Neural cell (in vitro differentiated cells): Measurements from ENCODE around the gene EXD2. TPM values are rescaled to one million over a fixed set of nuclear protein-coding genes. Genes with fewer than 3 reads are reported as not detected.
A peak's percentile ranks its signal among the peaks of the same experiment; 100 is the strongest.
"Not testable (repeated sequence)": the region's sequence is repeated elsewhere in the genome, so short reads cannot be mapped to it uniquely, and the experiment has no call there.

Experiments used
- H2AFZ ChIP-seq: fragments of 200-600, 300-800 bp; sonication (generic), shearing (Covaris generic); 2 replicates; pipeline ENCODE4 v1.6.0; 2014; ENCODE audit warnings: low read depth, mild to moderate bottlenecking, antibody characterized with exemption, low read length, moderate library complexity
- H3F3A ChIP-seq: fragments of 200-600 bp; shearing (Covaris generic); 2 replicates; pipeline ENCODE4 v1.6.1; 2016; ENCODE audit warnings: mild to moderate bottlenecking, moderate library complexity, mixed read lengths, antibody characterized with exemption, low read length; ENCODE audit not compliant: insufficient read depth, poor library complexity, severe bottlenecking
- H3K27ac ChIP-seq: fragments of 200-600, 300-800 bp; sonication (generic), shearing (Covaris generic); 2 replicates; pipeline ENCODE4 v1.5.1; 2014; ENCODE audit warnings: mild to moderate bottlenecking, low read length, moderate library complexity
- H3K27me3 ChIP-seq: fragments of 300-800, 200-600 bp; sonication (generic), shearing (Covaris generic); 2 replicates; pipeline ENCODE4 v1.6.0; 2014; ENCODE audit warnings: mild to moderate bottlenecking, low read depth, low read length, moderate library complexity; ENCODE audit not compliant: insufficient read depth
- H3K36me3 ChIP-seq: fragments of 300-800, 200-600 bp; sonication (generic), shearing (Covaris generic); 2 replicates; pipeline ENCODE4 v1.5.1; 2014; ENCODE audit warnings: mild to moderate bottlenecking, antibody characterized with exemption, low read length, moderate library complexity; ENCODE audit not compliant: insufficient read depth
- H3K4me2 ChIP-seq: fragments of 300-800, 200-600 bp; sonication (generic), shearing (Covaris generic); 2 replicates; pipeline ENCODE4 v1.6.0; 2014; ENCODE audit warnings: mild to moderate bottlenecking, low read length
- H3K4me3 ChIP-seq: fragments of 300-800, 200-600 bp; sonication (generic), shearing (Covaris generic); 2 replicates; pipeline ENCODE4 v1.5.1; 2014; ENCODE audit warnings: mild to moderate bottlenecking, low read length, moderate library complexity
- H3K79me2 ChIP-seq: fragments of 200-600 bp; shearing (Covaris generic); replicated peaks from 2 replicates; pipeline ENCODE4 v1.6.0; 2014; ENCODE audit warnings: mild to moderate bottlenecking, low read length, moderate library complexity; ENCODE audit not compliant: insufficient read depth
- H3K9ac ChIP-seq: fragments of 300-800, 200-600 bp; sonication (generic), shearing (Covaris generic); 2 replicates; pipeline ENCODE4 v1.6.1; 2016; ENCODE audit warnings: mild to moderate bottlenecking, low read length, mixed read lengths
- H3K9me2 ChIP-seq: fragments of 200-600 bp; shearing (Covaris generic); 2 replicates; pipeline ENCODE4 v1.6.1; 2016; ENCODE audit warnings: mild to moderate bottlenecking, low read length, mixed read lengths; ENCODE audit not compliant: insufficient read depth
- H3K9me3 ChIP-seq: fragments of 200-600, 300-800 bp; sonication (generic), shearing (Covaris generic); 2 replicates; pipeline ENCODE4 v1.6.1; 2016; ENCODE audit warnings: mild to moderate bottlenecking, mixed run types, low read length, moderate library complexity, mixed read lengths
- H4K20me1 ChIP-seq: fragments of 200-600 bp; shearing (Covaris generic); 2 replicates; pipeline ENCODE4 v1.6.1; 2016; ENCODE audit warnings: mild to moderate bottlenecking, mixed run types; ENCODE audit not compliant: insufficient read depth
- EP300 ChIP-seq: fragments of 450-650 bp; conservative IDR thresholded peaks from 2 replicates; pipeline ENCODE4 v1.6.1; 2014; ENCODE audit warnings: antibody characterized with exemption, mild to moderate bottlenecking, moderate library complexity; ENCODE audit not compliant: poor library complexity, severe bottlenecking
- EZH2 ChIP-seq: fragments of 200-600, 300-800 bp; shearing (Covaris generic), sonication (generic); IDR thresholded peaks from 2 replicates; pipeline ENCODE4 v1.6.1; 2014; ENCODE audit warnings: antibody characterized with exemption, low read length, borderline replicate concordance, mild to moderate bottlenecking; ENCODE audit not compliant: insufficient read depth, poor library complexity, severe bottlenecking
- MXI1 ChIP-seq: fragments of 450-650 bp; conservative IDR thresholded peaks from 2 replicates; pipeline ENCODE4 v1.6.1; 2014; ENCODE audit warnings: antibody characterized with exemption, mild to moderate bottlenecking; ENCODE audit not compliant: poor library complexity, severe bottlenecking
- POLR2AphosphoS5 ChIP-seq: IDR thresholded peaks from 2 replicates; pipeline ENCODE4 v1.6.1; 2012
- RAD21 ChIP-seq: fragments of 450-650 bp; conservative IDR thresholded peaks from 2 replicates; pipeline ENCODE4 v1.6.1; 2014; ENCODE audit warnings: antibody characterized with exemption, mild to moderate bottlenecking, moderate library complexity
- SMC3 ChIP-seq: fragments of 450-650 bp; conservative IDR thresholded peaks from 2 replicates; pipeline ENCODE4 v1.6.1; 2014; ENCODE audit warnings: antibody characterized with exemption, mild to moderate bottlenecking, moderate library complexity; ENCODE audit not compliant: poor library complexity
- TAF1 ChIP-seq: IDR thresholded peaks from 2 replicates; pipeline ENCODE4 v1.6.1; 2012; ENCODE audit warnings: low read depth
- polyA plus RNA-seq: library from polyadenylated mRNA; depleted of rRNA; stranded (reverse); fragments of >200 nt; gene quantifications from 2 replicates; pipeline ENCODE4 v1.2.3, GENCODE V29; 2014
- TF ChIP-seq, protein P1 (sequence below): fragments of 450-650 bp; IDR thresholded peaks from 2 replicates; pipeline ENCODE4 v1.5.1; 2014; ENCODE audit warnings: antibody characterized with exemption, mild to moderate bottlenecking, moderate library complexity; ENCODE audit not compliant: poor library complexity, severe bottlenecking
- TF ChIP-seq, protein P2 (sequence below): IDR thresholded peaks from 2 replicates; pipeline ENCODE4 v1.6.1; 2012; ENCODE audit warnings: borderline replicate concordance

EXD2 gene
- polyA plus RNA-seq, 1 donor from 2014 or later: 43.3 TPM

DNA sequence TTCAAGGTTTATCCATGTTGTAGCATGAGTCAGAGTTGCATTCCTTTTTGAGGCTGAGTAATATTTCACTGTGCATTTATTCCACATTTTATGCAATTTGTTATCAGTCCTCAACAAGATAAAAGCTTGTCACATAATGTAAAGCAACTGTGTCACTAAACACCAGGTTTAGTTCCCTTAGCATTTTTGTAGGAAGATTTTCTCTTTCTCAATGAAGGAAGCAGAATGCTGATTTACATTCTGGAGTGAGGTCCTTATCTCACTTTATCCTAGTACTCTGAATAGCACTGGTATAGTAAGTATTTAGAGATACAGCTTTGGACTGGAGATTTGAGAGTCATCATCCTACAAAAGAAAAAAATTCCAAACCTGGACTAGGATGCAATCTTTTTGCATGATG, 9.8 kb upstream of the EXD2 start:
- Histone ChIP-seq H3K27me3 (no peaks in the 10 kb centered on the region), H3K27ac (no peak overlapping the region), H4K20me1 (no peaks in the 10 kb centered on the region), H3K4me2 (no peak overlapping the region), H3K4me3 (no peak overlapping the region), H3K36me3 (no peaks in the 10 kb centered on the region), H3K9me2 (no peaks in the 10 kb centered on the region), H3K79me2 (no peaks in the 10 kb centered on the region), H2AFZ (no peak overlapping the region), H3F3A (no peaks in the 10 kb centered on the region), H3K9me3 (no peaks in the 10 kb centered on the region), H3K9ac (no peak overlapping the region)
- TF ChIP-seq EP300 (no peak), RAD21 (no peak), TAF1 (no peak)

DNA sequence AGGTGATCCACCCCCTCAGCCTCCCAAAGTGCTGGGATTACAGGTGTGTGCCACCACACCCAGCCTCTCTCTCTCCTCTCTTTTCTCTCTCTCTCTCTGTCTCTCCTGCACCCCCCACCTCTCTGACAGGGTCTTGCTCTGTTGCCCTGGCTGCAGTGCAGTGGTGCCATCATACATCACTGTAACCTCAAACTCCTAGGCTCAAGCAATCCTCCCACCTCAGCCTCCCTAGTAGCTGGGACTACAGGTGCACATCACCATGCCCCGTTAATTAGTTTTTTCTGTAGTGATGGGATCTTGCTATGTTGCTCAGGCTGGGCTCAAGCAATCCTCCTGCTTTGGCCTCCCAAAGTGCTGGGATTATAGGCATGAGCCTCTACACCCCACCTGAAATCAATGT, 8.7 kb upstream of the EXD2 start:
- not testable (repeated sequence) for H3K79me2 ChIP-seq, H3K4me3 ChIP-seq, H2AFZ ChIP-seq, H3K36me3 ChIP-seq, H3K27me3 ChIP-seq, H3K9ac ChIP-seq, H3K9me2 ChIP-seq, H3K27ac ChIP-seq, H3K4me2 ChIP-seq, H4K20me1 ChIP-seq, H3K9me3 ChIP-seq, H3F3A ChIP-seq

DNA sequence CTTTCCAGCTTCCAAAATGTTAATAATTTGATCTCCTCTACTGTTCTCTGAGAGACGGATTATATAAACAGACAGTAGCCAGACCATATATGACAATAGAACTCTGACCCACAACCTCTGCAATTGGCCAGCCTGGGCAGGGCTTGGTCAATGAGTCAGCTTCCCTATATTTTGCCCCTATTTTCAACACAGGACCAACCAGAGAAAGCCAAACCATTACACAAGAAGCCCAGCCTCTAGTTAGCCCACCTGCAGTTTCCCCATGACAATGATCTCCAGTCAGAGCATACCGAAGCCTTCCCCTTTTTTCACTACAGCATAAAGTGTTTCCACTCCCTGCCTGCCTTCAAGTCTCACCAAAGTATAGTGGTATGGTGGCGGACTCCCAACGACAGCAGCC, 7.6 kb upstream of the EXD2 start:
- H3K9ac ChIP-seq: no peak overlapping the region
- H2AFZ ChIP-seq: no peak overlapping the region
- TF ChIP-seq TAF1: no peak
- no peak for TF ChIP-seq EZH2
- TF ChIP-seq POLR2AphosphoS5: no peak
- TF ChIP-seq RAD21: no peak
- TF ChIP-seq MXI1: no peak
- H3K79me2 ChIP-seq: no peaks in the 10 kb centered on the region
- no peaks in the 10 kb centered on the region for H3K27me3 ChIP-seq
- H3K9me2 ChIP-seq: no peaks in the 10 kb centered on the region
- no peaks in the 10 kb centered on the region for H3F3A ChIP-seq
- no peak overlapping the region for H3K4me2 ChIP-seq
- no peaks in the 10 kb centered on the region for H3K36me3 ChIP-seq
- no peak overlapping the region for H3K27ac ChIP-seq
- no peaks in the 10 kb centered on the region for H3K9me3 ChIP-seq
- H3K4me3 ChIP-seq: no peak overlapping the region
- H4K20me1 ChIP-seq: no peaks in the 10 kb centered on the region

DNA sequence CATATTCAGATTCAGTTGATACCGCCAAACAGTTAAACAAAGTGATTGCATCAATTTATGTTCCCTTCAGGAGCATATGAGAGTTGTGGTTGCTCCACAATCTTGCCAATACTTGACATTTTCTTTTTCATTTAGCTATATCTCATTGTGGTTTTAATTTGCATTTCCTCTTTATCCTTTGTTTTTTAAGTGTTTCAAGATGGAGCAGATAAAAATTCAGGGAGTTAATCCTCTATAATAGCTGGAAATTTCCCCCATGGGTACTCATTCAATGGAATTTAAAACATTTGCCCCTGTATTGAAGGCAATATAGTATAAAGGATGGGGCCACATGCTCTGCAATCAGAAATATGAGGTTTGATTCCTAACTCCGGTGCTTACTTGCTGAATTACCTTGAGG, 1.1 kb upstream of the EXD2 start:
- no peak overlapping the region for H3K27ac ChIP-seq

More for the DNA sequence above, 1.1 kb upstream of the EXD2 start:
- no peak overlapping the region for H2AFZ ChIP-seq
- no peaks in the 10 kb centered on the region for H4K20me1 ChIP-seq
- H3K79me2 ChIP-seq: peaks cover 16% of the 10 kb centered on the region
- H3K9me3 ChIP-seq: no peaks in the 10 kb centered on the region
- no peaks in the 10 kb centered on the region for H3K27me3 ChIP-seq
- H3K4me2 ChIP-seq: peak overlapping the region; percentile 89
- H3K9ac ChIP-seq: no peak overlapping the region
- H3K36me3 ChIP-seq: no peaks in the 10 kb centered on the region
- no peaks in the 10 kb centered on the region for H3K9me2 ChIP-seq
- no peaks in the 10 kb centered on the region for H3F3A ChIP-seq
- TF ChIP-seq TAF1 (no peak), MXI1 (no peak), EP300 (no peak), POLR2AphosphoS5 (no peak), SMC3 (no peak), RAD21 (no peak), EZH2 (no peak)
- TF ChIP-seq, protein P1, sequence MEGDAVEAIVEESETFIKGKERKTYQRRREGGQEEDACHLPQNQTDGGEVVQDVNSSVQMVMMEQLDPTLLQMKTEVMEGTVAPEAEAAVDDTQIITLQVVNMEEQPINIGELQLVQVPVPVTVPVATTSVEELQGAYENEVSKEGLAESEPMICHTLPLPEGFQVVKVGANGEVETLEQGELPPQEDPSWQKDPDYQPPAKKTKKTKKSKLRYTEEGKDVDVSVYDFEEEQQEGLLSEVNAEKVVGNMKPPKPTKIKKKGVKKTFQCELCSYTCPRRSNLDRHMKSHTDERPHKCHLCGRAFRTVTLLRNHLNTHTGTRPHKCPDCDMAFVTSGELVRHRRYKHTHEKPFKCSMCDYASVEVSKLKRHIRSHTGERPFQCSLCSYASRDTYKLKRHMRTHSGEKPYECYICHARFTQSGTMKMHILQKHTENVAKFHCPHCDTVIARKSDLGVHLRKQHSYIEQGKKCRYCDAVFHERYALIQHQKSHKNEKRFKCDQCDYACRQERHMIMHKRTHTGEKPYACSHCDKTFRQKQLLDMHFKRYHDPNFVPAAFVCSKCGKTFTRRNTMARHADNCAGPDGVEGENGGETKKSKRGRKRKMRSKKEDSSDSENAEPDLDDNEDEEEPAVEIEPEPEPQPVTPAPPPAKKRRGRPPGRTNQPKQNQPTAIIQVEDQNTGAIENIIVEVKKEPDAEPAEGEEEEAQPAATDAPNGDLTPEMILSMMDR: no peak
- TF ChIP-seq, protein P2, sequence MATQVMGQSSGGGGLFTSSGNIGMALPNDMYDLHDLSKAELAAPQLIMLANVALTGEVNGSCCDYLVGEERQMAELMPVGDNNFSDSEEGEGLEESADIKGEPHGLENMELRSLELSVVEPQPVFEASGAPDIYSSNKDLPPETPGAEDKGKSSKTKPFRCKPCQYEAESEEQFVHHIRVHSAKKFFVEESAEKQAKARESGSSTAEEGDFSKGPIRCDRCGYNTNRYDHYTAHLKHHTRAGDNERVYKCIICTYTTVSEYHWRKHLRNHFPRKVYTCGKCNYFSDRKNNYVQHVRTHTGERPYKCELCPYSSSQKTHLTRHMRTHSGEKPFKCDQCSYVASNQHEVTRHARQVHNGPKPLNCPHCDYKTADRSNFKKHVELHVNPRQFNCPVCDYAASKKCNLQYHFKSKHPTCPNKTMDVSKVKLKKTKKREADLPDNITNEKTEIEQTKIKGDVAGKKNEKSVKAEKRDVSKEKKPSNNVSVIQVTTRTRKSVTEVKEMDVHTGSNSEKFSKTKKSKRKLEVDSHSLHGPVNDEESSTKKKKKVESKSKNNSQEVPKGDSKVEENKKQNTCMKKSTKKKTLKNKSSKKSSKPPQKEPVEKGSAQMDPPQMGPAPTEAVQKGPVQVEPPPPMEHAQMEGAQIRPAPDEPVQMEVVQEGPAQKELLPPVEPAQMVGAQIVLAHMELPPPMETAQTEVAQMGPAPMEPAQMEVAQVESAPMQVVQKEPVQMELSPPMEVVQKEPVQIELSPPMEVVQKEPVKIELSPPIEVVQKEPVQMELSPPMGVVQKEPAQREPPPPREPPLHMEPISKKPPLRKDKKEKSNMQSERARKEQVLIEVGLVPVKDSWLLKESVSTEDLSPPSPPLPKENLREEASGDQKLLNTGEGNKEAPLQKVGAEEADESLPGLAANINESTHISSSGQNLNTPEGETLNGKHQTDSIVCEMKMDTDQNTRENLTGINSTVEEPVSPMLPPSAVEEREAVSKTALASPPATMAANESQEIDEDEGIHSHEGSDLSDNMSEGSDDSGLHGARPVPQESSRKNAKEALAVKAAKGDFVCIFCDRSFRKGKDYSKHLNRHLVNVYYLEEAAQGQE: no peak
- H3K4me3 ChIP-seq: peak overlapping the region; percentile 80
